HG02623 (cell line): ENCODE data around the gene PRR23A.
"Not testable (repeated sequence)": the region's sequence is repeated elsewhere in the genome, so short reads cannot be mapped to it uniquely, and the experiment has no call there.

Source experiments
- ATAC-seq: cut with Tn5 transposase; IDR thresholded peaks from one replicate; pipeline ENCODE4 v1.9.1; 2021; ENCODE audit warnings: moderate library complexity; ENCODE audit not compliant: unreplicated experiment

Gene PRR23A

GRCh38 chr3:139006051-139006716, at the start of gene PRR23A:
Gene PRR23A, minus strand, starts transcription at chr3:139006268. Its CDS starts 0 bp downstream, at chr3:139006268.
- no peak for ATAC-seq

- ATAC-seq, result no peak
Measured at GRCh38 chr3:139052802-139053600, 46.9 kb upstream of the PRR23A start.

- ATAC-seq, result no peak
Measured at GRCh38 chr3:139044366-139045210, 38.5 kb upstream of the PRR23A start, which contains the start of gene PRR23C. Gene PRR23C, minus strand, starts transcription at chr3:139044892. Its CDS starts 272 bp downstream, at chr3:139044620.

- ATAC-seq, result no peak
Measured at GRCh38 chr3:139043554-139044365, 37.7 kb upstream of the PRR23A start.

GRCh38 chr3:139037478-139037877, 31.4 kb upstream of the PRR23A start:
- no peak for ATAC-seq

- ATAC-seq, result no peak
Measured at GRCh38 chr3:139032326-139033002, 26.4 kb upstream of the PRR23A start.

- ATAC-seq, result not testable (repeated sequence)
Measured at GRCh38 chr3:139030576-139030975, 24.5 kb upstream of the PRR23A start.

GRCh38 chr3:139024968-139025367, 18.9 kb upstream of the PRR23A start:
- ATAC-seq, result no peak

- no peak for ATAC-seq
Measured at GRCh38 chr3:139020868-139021234, 14.8 kb upstream of the PRR23A start, which contains the start of gene PRR23B. Gene PRR23B, minus strand, starts transcription at chr3:139020926. Its CDS starts 265 bp downstream, at chr3:139020661.

- no peak for ATAC-seq
Measured at GRCh38 chr3:139020036-139020867, 14.2 kb upstream of the PRR23A start.

GRCh38 chr3:139016430-139017048, 10.5 kb upstream of the PRR23A start:
- no peak for ATAC-seq

- ATAC-seq, result no peak
Measured at GRCh38 chr3:139005356-139005993, 593 bp downstream of the PRR23A start.

GRCh38 chr3:138995706-138996105, 10.4 kb downstream of the PRR23A start:
- no peak for ATAC-seq

GRCh38 chr3:138987181-138987580, 18.9 kb downstream of the PRR23A start:
- ATAC-seq, result no peak

- ATAC-seq, result no peak
Measured at GRCh38 chr3:138985932-138986331, 20.1 kb downstream of the PRR23A start.

- ATAC-seq, result no peak
Measured at GRCh38 chr3:138984816-138985215, 21.3 kb downstream of the PRR23A start.

GRCh38 chr3:138976047-138976446, 30.0 kb downstream of the PRR23A start:
- ATAC-seq, result no peak

GRCh38 chr3:138975351-138975750, 30.7 kb downstream of the PRR23A start:
- ATAC-seq, result no peak
